ENCODE results near the gene ST6GAL1. TPM values are rescaled to one million over a fixed set of nuclear protein-coding genes. Genes with fewer than 3 reads are reported as not detected.
A peak's percentile ranks its signal among the peaks of the same experiment; 100 is the strongest.
"Not testable (repeated sequence)": the region's sequence is repeated elsewhere in the genome, so short reads cannot be mapped to it uniquely, and the experiment has no call there.

Gene ST6GAL1
- total RNA-seq, 1 donor from 2014 or later, result 61.8 TPM

- DNase-seq (ENCODE audit: low spot score), result no peak
- intact Hi-C loops (cut with DNase I), result no loop called here
Measured at GRCh38 chr3:186935133-186935532, 4.8 kb downstream of the ST6GAL1 start.

- DNase-seq (ENCODE audit: low spot score), result no peak
- intact Hi-C loops (cut with DNase I), result no loop called here
Measured at GRCh38 chr3:186937017-186937875, 6.9 kb downstream of the ST6GAL1 start.

GRCh38 chr3:186938716-186939115, 8.4 kb downstream of the ST6GAL1 start:
- no peak for DNase-seq (ENCODE audit: low spot score)
- intact Hi-C loops (cut with DNase I), result loop anchor here (1.0 kb wide), 1 partner anchor 10 kb away; no protein-coding TSS in a partner anchor

GRCh38 chr3:186939536-186939935, 9.2 kb downstream of the ST6GAL1 start:
- intact Hi-C loops (cut with DNase I), result loop anchor here (1.0 kb wide), 1 partner anchor 9 kb away; no protein-coding TSS in a partner anchor
- DNase-seq (ENCODE audit: low spot score), result no peak

- intact Hi-C loops (cut with DNase I), result loop anchor here (1.0 kb wide), 1 partner anchor 36 kb away; no protein-coding TSS in a partner anchor
- DNase-seq (ENCODE audit: low spot score), result peak; percentile 84
Measured at GRCh38 chr3:186940967-186941366, 10.6 kb downstream of the ST6GAL1 start.

GRCh38 chr3:186942168-186942567, 11.8 kb downstream of the ST6GAL1 start:
- DNase-seq (ENCODE audit: low spot score), result no peak
- intact Hi-C loops (cut with DNase I), result no loop called here

GRCh38 chr3:186945255-186945823, 15.0 kb downstream of the ST6GAL1 start:
- intact Hi-C loops (cut with DNase I), result no loop called here

GRCh38 chr3:186946756-186947375, 16.5 kb downstream of the ST6GAL1 start:
- intact Hi-C loops (cut with DNase I), result no loop called here
- DNase-seq (ENCODE audit: low spot score), result no peak

More at GRCh38 chr3:186945255-186945823, 15.0 kb downstream of the ST6GAL1 start:
- DNase-seq (ENCODE audit: low spot score), result no peak

GRCh38 chr3:186949281-186949982, 19.1 kb downstream of the ST6GAL1 start:
- DNase-seq (ENCODE audit: low spot score), result no peak
- intact Hi-C loops (cut with DNase I), result loop anchor here (2.0 kb wide), 1 partner anchor 27 kb away; no protein-coding TSS in a partner anchor

GRCh38 chr3:186950402-186951093, 20.2 kb downstream of the ST6GAL1 start:
- intact Hi-C loops (cut with DNase I), result no loop called here

GRCh38 chr3:186951640-186952552, 21.6 kb downstream of the ST6GAL1 start:
- no peak for DNase-seq (ENCODE audit: low spot score)

More at GRCh38 chr3:186950402-186951093, 20.2 kb downstream of the ST6GAL1 start:
- DNase-seq (ENCODE audit: low spot score), result no peak

GRCh38 chr3:186953011-186953487, 22.7 kb downstream of the ST6GAL1 start:
- no peak for DNase-seq (ENCODE audit: low spot score)
- intact Hi-C loops (cut with DNase I), result no loop called here

More at GRCh38 chr3:186951640-186952552, 21.6 kb downstream of the ST6GAL1 start:
- intact Hi-C loops (cut with DNase I), result no loop called here

- intact Hi-C loops (cut with DNase I); DNase-seq (ENCODE audit: low spot score): not testable (repeated sequence)
Measured at GRCh38 chr3:186953992-186954699, 23.8 kb downstream of the ST6GAL1 start.

- DNase-seq (ENCODE audit: low spot score), result peak; percentile 65
- intact Hi-C loops (cut with DNase I), result no loop called here
Measured at GRCh38 chr3:186955898-186956696, 25.8 kb downstream of the ST6GAL1 start.

GRCh38 chr3:186959029-186959624, 28.8 kb downstream of the ST6GAL1 start:
- intact Hi-C loops (cut with DNase I), result no loop called here
- DNase-seq (ENCODE audit: low spot score), result no peak

GRCh38 chr3:186960347-186960746, 30.0 kb downstream of the ST6GAL1 start:
- DNase-seq (ENCODE audit: low spot score), result no peak
- intact Hi-C loops (cut with DNase I), result no loop called here

All from cardiac septum (tissue), 1 donor.